DND-41 (cell line): ENCODE results near the gene SRRM5.

ENCODE experiments used
- ATAC-seq: fragments of 200-7000 bp; cut with Tn5 transposase; 3 replicates; pipeline ENCODE4 v1.9.1; 2021; ENCODE audit warnings: low read depth; ENCODE audit not compliant: insufficient read depth
- DNase-seq: peaks from one replicate; pipeline ENCODE4 v3.0.0-alpha.2; 2020
- H2AFZ ChIP-seq: 2 replicates; pipeline ENCODE4 v1.6.0; 2012; ENCODE audit warnings: low read depth, low read length
- H3K27ac ChIP-seq: 2 replicates; pipeline ENCODE4 v1.5.1; 2012; ENCODE audit warnings: low read length, inconsistent platforms
- H3K27me3 ChIP-seq: fragments of 200-600 bp; sonication (generic); 2 replicates; pipeline ENCODE4 v1.6.0; 2012; ENCODE audit warnings: low read length, mild to moderate bottlenecking, inconsistent platforms; ENCODE audit not compliant: insufficient read depth, poor library complexity
- H3K36me3 ChIP-seq: 2 replicates; pipeline ENCODE4 v1.5.1; 2012; ENCODE audit warnings: low read length, inconsistent platforms; ENCODE audit not compliant: insufficient read depth
- H3K4me1 ChIP-seq: 2 replicates; pipeline ENCODE4 v1.5.1; 2012; ENCODE audit warnings: mild to moderate bottlenecking, low read length; ENCODE audit not compliant: insufficient read depth
- H3K4me2 ChIP-seq: 2 replicates; pipeline ENCODE4 v1.6.0; 2012; ENCODE audit warnings: mild to moderate bottlenecking, moderate library complexity, low read length, inconsistent platforms; ENCODE audit not compliant: insufficient read depth
- H3K4me3 ChIP-seq, 2 experiments: fragments of 200-600 bp in 1 of 2; shearing (Covaris generic) in 1 of 2; 2 replicates each; pipeline ENCODE4 v1.5.1; 2012 to 2016; ENCODE audit warnings: inconsistent platforms in 2 of 2, low read length in 2 of 2, mild to moderate bottlenecking in 2 of 2, low read depth in 1 of 2, moderate library complexity in 1 of 2
- H3K79me2 ChIP-seq: 2 replicates; pipeline ENCODE4 v1.6.0; 2012; ENCODE audit warnings: low read length, inconsistent platforms; ENCODE audit not compliant: insufficient read depth
- H3K9ac ChIP-seq: 2 replicates; pipeline ENCODE4 v1.6.0; 2012; ENCODE audit warnings: low read depth, mild to moderate bottlenecking, inconsistent platforms, low read length, moderate library complexity
- H3K9me3 ChIP-seq: 2 replicates; pipeline ENCODE4 v1.5.1; 2012; ENCODE audit warnings: low read length, moderate library complexity, mild to moderate bottlenecking, inconsistent platforms; ENCODE audit not compliant: insufficient read depth, severe bottlenecking
- H4K20me1 ChIP-seq: 2 replicates; pipeline ENCODE4 v1.6.0; 2012; ENCODE audit warnings: low read length; ENCODE audit not compliant: insufficient read depth
- CTCF ChIP-seq: IDR thresholded peaks from 2 replicates; pipeline ENCODE4 v1.5.1; 2012; ENCODE audit warnings: borderline replicate concordance, low read length, moderate library complexity, mild to moderate bottlenecking; ENCODE audit not compliant: poor library complexity, severe bottlenecking; ENCODE audit errors: extremely low read depth
- EZH2 ChIP-seq: IDR thresholded peaks from 3 replicates; pipeline ENCODE4 v1.6.1; 2012; ENCODE audit warnings: borderline replicate concordance, low read depth, mild to moderate bottlenecking, moderate library complexity, low read length, inconsistent platforms; ENCODE audit not compliant: severe bottlenecking

Gene SRRM5

GRCh38 chr19:43662487-43662886 lies 50.6 kb downstream of the SRRM5 start:
- Histone ChIP-seq H3K4me2 (no peak overlapping the region), H3K79me2 (no peaks in the 10 kb centered on the region), H4K20me1 (no peaks in the 10 kb centered on the region), H3K36me3 (peaks cover 16% of the 10 kb centered on the region), H3K9ac (no peak overlapping the region), H3K27ac (no peak overlapping the region), H3K27me3 (no peaks in the 10 kb centered on the region), H3K9me3 (no peaks in the 10 kb centered on the region), H2AFZ (no peak overlapping the region), H3K4me3 (no peak overlapping the region), H3K4me1 (peaks cover 25% of the 10 kb centered on the region)
- DNase-seq (no peak), ATAC-seq (no peak)
- TF ChIP-seq EZH2: no peak
- TF ChIP-seq CTCF: peak; percentile 36

DNA sequence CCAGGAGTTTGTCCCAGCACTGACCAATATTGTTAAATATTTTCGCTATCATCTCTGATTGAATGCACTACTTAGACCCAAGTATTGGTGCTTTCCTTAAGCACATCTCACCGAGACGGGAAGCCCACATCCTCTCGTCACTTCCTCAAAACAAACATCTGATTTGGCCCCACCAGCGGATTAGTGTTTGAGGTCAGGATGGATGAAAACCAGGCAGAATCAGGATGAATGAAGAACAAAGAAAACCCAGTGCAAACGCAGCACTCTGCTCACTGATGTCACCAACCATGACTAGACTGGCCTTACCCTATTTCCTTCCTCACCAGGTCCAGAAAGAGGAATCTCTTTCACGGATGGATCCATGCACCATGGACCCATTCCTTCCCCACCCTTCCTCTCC lies 52.1 kb downstream of the SRRM5 start:
- TF ChIP-seq CTCF (no peak), EZH2 (no peak)
- Histone ChIP-seq H4K20me1 (no peaks in the 10 kb centered on the region), H3K36me3 (peaks cover 12% of the 10 kb centered on the region), H3K9ac (no peak overlapping the region), H3K4me2 (no peak overlapping the region), H3K27ac (0 out of 2 replicates have a peak overlapping the region, but pooled peaks have one; percentile 23), H3K4me1 (peaks cover 34% of the 10 kb centered on the region), H3K79me2 (no peaks in the 10 kb centered on the region; the same call in 1 of the 2 replicates), H3K27me3 (peaks cover 2% of the 10 kb centered on the region), H3K9me3 (no peaks in the 10 kb centered on the region), H3K4me3 (no peak overlapping the region), H2AFZ (no peak overlapping the region)
- peak; percentile 65 for DNase-seq
- ATAC-seq: peak; percentile 6; the same call in 2 of the 3 replicates
